ENCODE data around the gene AGGF1. TPM values are rescaled to one million over a fixed set of nuclear protein-coding genes. Genes with fewer than 3 reads are reported as not detected.

The AGGF1 gene
- polyA plus RNA-seq, 1 experiment: 22.8 TPM

DNA sequence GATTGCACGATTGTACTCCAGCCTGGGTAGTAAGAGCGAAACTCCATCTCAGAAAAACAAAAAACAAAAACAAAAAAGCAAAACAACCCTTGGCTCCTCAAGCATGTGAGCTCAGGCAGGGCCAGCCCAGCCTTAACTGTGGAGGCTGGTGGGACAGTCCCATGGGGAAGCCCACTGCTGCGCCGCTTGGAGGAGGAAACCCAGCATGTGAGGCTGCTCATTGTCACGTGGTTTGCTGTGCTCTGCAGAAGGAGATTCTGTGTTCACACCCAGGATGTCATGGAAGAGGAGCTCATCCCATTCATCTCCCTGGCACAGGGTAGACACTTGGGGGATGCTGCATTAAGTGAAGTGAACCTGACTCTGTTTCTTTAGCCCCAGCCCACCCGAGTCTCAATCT lies 52.9 kb downstream of the AGGF1 start:
- Histone ChIP-seq H3K27ac (ENCODE audit: low read depth, low read length) (no peak overlapping the region), H3K27me3 (ENCODE audit: control insufficient read depth, insufficient read depth, low read length) (no peaks in the 10 kb centered on the region), H3K9me3 (ENCODE audit: control insufficient read depth, insufficient read depth, low read length) (no peaks in the 10 kb centered on the region), H3K4me3 (ENCODE audit: low read depth, low read length) (no peak overlapping the region)
- DNase-seq (ENCODE audit: low read depth, low spot score): no peak
- ChIA-PET POLR2A (no interaction called here), CTCF (interaction anchor here (1.5 kb wide), 1 partner anchor 410 kb away, joined by 3 read pairs; no protein-coding TSS in a partner anchor)
- TF ChIP-seq, protein P1, sequence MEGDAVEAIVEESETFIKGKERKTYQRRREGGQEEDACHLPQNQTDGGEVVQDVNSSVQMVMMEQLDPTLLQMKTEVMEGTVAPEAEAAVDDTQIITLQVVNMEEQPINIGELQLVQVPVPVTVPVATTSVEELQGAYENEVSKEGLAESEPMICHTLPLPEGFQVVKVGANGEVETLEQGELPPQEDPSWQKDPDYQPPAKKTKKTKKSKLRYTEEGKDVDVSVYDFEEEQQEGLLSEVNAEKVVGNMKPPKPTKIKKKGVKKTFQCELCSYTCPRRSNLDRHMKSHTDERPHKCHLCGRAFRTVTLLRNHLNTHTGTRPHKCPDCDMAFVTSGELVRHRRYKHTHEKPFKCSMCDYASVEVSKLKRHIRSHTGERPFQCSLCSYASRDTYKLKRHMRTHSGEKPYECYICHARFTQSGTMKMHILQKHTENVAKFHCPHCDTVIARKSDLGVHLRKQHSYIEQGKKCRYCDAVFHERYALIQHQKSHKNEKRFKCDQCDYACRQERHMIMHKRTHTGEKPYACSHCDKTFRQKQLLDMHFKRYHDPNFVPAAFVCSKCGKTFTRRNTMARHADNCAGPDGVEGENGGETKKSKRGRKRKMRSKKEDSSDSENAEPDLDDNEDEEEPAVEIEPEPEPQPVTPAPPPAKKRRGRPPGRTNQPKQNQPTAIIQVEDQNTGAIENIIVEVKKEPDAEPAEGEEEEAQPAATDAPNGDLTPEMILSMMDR (IDR thresholded peaks at IDR 0.05; ENCODE audit: low read depth, low read length): no peak

DNA sequence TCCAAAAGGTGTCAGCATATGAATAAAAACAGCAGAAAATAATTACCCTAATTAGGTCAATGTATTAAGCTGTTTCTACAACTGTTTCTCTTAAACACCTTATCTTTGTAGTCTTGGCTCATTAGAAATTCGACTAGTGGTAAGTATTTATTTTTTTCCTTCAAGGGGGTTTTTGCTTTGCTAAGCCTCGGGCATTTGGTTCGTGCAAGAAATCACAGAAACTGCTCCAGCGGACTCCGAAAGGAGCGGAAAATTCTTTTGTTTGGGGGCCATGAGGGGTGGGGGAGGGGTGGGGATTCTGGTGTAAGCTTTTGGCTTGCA lies 56.1 kb downstream of the AGGF1 start:
- TF ChIP-seq, protein P1 (IDR thresholded peaks at IDR 0.05; ENCODE audit: low read depth, low read length): no peak
- ChIA-PET POLR2A (interaction anchor here (0.5 to 1.5 kb wide), 2 partner anchors 9 to 56 kb away, joined by 3 to 6 read pairs; partner anchors contain the start of gene AGGF1), CTCF (interaction anchor here (0.9 to 4.0 kb wide), 7 partner anchors 9 to 407 kb away, joined by 3 to 39 read pairs (median 5); partner anchors contain the start of gene WDR41)
- peak overlapping the region; percentile 88 for H3K27ac ChIP-seq (ENCODE audit: low read depth, low read length)
- no peaks in the 10 kb centered on the region for H3K27me3 ChIP-seq (ENCODE audit: control insufficient read depth, insufficient read depth, low read length)
- no peaks in the 10 kb centered on the region for H3K9me3 ChIP-seq (ENCODE audit: control insufficient read depth, insufficient read depth, low read length)
- no peak for DNase-seq (ENCODE audit: low read depth, low spot score)
- peak overlapping the region; percentile 77 for H3K4me3 ChIP-seq (ENCODE audit: low read depth, low read length)

DNA sequence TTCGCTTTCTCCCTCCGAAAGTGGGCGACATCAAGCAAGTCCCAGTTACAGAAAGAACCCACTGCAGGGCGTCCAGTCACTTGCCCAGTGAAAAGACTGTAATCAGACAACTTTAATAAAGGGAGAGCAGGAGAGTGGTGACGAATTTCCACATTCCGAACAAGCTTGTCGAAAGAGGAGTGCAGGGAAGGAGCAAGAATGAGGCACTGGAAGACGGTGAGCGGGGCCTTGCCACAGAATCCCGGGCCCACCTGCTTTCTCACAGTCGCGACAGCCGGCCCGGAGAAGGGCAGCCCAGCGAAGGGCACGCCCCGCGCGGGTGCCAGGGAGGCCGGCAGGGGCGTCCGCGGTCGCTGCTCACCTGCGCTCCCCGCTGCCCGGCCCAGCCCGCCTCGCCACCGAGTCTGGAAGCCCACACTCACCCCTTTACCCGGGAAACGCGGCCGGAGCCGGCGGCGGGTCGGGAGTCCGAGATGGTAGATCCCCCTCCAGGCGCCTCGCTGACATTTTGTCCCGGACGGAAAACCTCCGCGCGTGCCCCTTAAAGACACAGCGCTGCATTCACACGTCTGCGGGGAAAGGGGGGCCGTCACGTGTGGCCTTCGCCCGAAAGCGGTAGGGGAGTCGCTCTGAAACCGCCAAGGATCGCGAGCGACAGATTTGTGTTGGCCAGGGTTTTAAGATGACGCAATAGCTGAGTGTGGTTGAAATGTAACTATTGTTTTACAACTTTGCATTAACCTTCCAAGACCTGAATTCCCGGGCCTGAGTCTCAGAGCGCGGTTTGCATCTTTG lies 56.7 kb downstream of the AGGF1 start, which contains the start of gene ZBED3:
Gene ZBED3, minus strand, starts transcription at position 597 of the 795 bp plus-strand sequence. CDS start 9,407 bp downstream, outside the sequence.
- TF ChIP-seq, protein P1 (IDR thresholded peaks at IDR 0.05; ENCODE audit: low read depth, low read length): no peak; the same call in none of the 2 replicates
- no peaks in the 10 kb centered on the region for H3K27me3 ChIP-seq (ENCODE audit: control insufficient read depth, insufficient read depth, low read length)
- peak within 1 kb of the TSS; percentile 77 for H3K4me3 ChIP-seq (ENCODE audit: low read depth, low read length)
- peak; percentile 24 for DNase-seq (ENCODE audit: low read depth, low spot score)
- CTCF ChIA-PET: interaction anchor here (0.9 to 4.0 kb wide), 7 partner anchors 10 to 406 kb away, joined by 3 to 39 read pairs (median 5); partner anchors contain the start of gene WDR41
- no peaks in the 10 kb centered on the region for H3K9me3 ChIP-seq (ENCODE audit: control insufficient read depth, insufficient read depth, low read length)
- peak within 1 kb of the TSS; percentile 88 for H3K27ac ChIP-seq (ENCODE audit: low read depth, low read length)
- POLR2A ChIA-PET: interaction anchor here (0.5 to 1.5 kb wide), 2 partner anchors 10 to 57 kb away, joined by 3 to 6 read pairs; partner anchors contain the start of gene AGGF1

DNA sequence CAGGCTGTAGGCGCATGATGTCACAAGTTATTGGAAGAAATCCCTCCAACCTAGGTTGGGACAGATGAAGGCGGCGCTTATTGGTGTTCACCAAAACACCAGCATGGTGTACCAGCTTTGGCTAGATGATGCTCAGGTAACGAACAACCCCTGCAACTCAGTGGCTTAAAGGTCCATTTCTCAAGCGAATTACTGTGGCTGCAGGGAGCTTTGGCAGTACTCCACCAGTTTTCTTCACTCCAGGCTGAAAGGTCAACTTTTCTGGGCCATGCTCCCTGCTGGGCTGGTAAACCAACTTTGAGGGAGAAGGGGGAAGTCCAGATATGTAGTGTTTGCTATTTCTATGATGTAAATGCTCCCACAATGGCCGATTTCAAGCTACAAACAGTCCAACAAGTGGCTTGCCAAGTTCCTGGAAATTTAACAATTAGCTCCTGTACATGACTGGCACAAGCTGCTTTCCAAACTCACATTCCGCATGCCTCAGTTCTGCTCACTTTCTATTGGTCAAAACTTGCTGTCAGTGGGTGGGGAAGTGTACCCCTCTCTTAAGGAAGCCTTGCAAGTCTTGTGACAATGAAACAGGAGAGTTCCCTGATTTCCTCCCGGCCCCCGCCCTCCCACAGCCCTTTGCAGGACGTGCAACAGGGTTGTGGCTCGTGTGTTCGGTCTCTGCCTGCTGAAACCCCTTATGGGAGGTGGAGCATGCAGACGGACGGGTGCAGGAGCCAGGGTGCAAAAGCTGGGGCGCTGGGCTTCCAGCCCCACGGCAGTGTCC lies 57.5 kb downstream of the AGGF1 start:
- H3K27me3 ChIP-seq (ENCODE audit: control insufficient read depth, insufficient read depth, low read length): no peaks in the 10 kb centered on the region
- TF ChIP-seq, protein P1 (IDR thresholded peaks at IDR 0.05; ENCODE audit: low read depth, low read length): no peak
- ChIA-PET POLR2A (interaction anchor here (0.6 kb wide), 1 partner anchor 379 kb away, joined by 3 read pairs; no protein-coding TSS in a partner anchor), CTCF (interaction anchor here (1.9 to 4.0 kb wide), 4 partner anchors 10 to 406 kb away, joined by 5 to 39 read pairs (median 14); partner anchors contain the start of gene WDR41)
- H3K4me3 ChIP-seq (ENCODE audit: low read depth, low read length): peak overlapping the region; percentile 77
- peak overlapping the region; percentile 88 for H3K27ac ChIP-seq (ENCODE audit: low read depth, low read length)
- H3K9me3 ChIP-seq (ENCODE audit: control insufficient read depth, insufficient read depth, low read length): no peaks in the 10 kb centered on the region
- no peak for DNase-seq (ENCODE audit: low read depth, low spot score)

All from AG04450 (cell line).